ENCODE results near the gene MAEA. TPM values are rescaled to one million over a fixed set of nuclear protein-coding genes. Genes with fewer than 3 reads are reported as not detected.

MAEA gene
- total RNA-seq, 1 experiment from 2014 or later = 81.1 TPM

DNA sequence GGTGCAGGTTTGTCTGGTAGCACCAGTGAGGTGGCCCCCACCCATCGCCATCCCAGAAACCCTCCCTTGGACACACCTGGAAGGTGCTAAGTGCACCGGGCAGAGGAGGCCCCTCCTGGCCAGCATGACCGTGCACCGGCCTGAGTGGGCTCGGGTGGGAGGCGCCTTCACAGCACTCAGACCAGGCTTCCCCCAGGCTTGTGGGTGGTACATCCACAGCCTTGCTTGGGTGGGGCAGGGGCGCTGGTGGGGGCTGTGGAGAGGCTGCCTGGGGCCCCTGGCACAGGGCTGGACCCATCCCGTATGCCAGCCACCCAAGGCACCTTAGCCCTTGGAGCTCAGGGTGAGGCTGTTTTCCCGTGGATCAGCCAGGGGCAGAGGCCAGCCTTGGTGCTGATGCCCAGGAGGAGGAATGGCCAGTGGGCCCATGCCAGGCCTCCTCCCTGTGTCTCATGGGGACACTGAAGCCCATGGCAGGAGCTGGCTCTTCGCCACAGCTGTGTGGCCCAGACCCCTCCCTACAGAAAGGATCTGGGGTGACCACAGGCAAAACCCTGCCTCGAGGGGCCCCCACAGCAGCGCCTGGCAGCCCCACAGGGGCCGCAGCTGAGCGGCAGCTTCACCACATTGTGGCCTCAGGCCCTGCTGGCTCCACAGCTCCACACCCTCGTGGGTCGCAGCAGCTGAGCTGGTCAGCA is 95.1 kb downstream of the MAEA start:
- H3K27ac Mint-ChIP-seq (ENCODE audit: unreplicated experiment) = no peak overlapping the region
- no peaks in the 10 kb centered on the region for H3K36me3 Mint-ChIP-seq (ENCODE audit: insufficient read depth, unreplicated experiment)
- CTCF ChIA-PET = no interaction called here
- intact Hi-C loops (cut with micrococcal nuclease; ENCODE audit: unreplicated experiment) = no loop called here
- H3K27me3 Mint-ChIP-seq (ENCODE audit: insufficient read depth, unreplicated experiment) = no peaks in the 10 kb centered on the region
- TF ChIP-seq, protein P1, sequence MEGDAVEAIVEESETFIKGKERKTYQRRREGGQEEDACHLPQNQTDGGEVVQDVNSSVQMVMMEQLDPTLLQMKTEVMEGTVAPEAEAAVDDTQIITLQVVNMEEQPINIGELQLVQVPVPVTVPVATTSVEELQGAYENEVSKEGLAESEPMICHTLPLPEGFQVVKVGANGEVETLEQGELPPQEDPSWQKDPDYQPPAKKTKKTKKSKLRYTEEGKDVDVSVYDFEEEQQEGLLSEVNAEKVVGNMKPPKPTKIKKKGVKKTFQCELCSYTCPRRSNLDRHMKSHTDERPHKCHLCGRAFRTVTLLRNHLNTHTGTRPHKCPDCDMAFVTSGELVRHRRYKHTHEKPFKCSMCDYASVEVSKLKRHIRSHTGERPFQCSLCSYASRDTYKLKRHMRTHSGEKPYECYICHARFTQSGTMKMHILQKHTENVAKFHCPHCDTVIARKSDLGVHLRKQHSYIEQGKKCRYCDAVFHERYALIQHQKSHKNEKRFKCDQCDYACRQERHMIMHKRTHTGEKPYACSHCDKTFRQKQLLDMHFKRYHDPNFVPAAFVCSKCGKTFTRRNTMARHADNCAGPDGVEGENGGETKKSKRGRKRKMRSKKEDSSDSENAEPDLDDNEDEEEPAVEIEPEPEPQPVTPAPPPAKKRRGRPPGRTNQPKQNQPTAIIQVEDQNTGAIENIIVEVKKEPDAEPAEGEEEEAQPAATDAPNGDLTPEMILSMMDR (IDR thresholded peaks at IDR 0.05; ENCODE audit: insufficient read depth in 1 of 2, low read depth in 1 of 2, low read length in 1 of 2, severe bottlenecking in 1 of 2, unreplicated experiment in 1 of 2) = no peak
- H3K4me3 Mint-ChIP-seq (ENCODE audit: unreplicated experiment) = no peak overlapping the region
- H3K27me3 ChIP-seq (replicated peaks; ENCODE audit: control insufficient read depth, insufficient read depth, low read length) = no peaks in the 10 kb centered on the region
- no peak overlapping the region for H3K4me3 ChIP-seq (ENCODE audit: low read depth, low read length)
- no TSS peak for BruUV-seq (replicated peaks)
- DNase-seq = no peak
- H3K4me1 ChIP-seq = no peaks in the 10 kb centered on the region
- no peaks in the 10 kb centered on the region for H3K9me3 ChIP-seq
- no peaks in the 10 kb centered on the region for H3K4me1 Mint-ChIP-seq (ENCODE audit: low read depth, unreplicated experiment)
- no peaks in the 10 kb centered on the region for H3K36me3 ChIP-seq (ENCODE audit: control insufficient read depth, insufficient read depth, low read length)
- peaks cover 11% of the 10 kb centered on the region for H3K9me3 Mint-ChIP-seq (ENCODE audit: unreplicated experiment)
- POLR2A ChIA-PET = no interaction called here

DNA sequence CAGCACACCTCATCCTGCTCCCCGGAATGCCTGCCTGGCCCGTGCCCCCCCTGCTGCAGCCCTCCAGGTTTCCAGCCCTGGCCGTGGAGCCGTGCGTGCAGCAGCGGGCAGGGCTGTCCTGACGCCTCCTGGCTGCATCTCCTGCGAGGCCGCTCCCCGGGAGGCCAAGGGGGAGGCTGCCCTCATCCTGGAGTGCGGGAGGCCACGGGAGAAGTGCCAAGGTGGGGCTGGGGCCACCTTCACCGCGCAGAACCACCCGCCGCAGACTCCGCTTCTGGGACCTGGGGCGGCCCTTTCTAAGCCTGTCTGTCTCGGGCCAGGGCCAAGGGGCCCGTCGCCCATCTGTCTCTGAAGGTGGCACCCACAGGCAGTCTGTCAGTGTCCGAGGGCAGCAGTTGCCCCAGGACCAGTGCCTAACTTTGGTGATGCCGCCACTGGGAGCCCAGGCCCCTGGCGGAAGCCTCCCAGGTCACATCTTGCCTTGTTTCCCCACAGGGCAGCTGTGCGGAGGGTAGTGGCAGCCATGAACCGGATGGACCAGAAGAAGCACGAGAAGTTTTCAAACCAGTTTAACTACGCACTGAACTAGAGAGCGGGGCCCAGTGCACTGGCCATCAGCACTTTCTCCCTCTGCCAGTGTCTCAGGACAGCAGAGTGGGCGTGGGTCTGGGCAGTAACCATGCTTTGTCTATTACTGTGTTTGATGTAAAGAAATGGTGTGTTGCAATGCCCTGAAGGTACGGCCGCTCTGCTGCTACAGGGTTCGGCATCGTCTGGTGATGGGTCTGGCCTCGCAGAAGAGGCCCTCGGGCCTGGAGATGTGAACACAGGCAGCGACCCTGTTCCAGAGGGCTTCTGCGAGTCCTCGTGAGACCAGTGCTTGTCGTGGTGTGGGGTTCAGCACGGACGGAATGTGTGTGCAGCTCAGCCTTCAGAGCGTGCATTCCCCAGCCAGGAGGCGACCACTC is 96.0 kb downstream of the MAEA start:
- no peaks in the 10 kb centered on the region for H3K27me3 Mint-ChIP-seq (ENCODE audit: insufficient read depth, unreplicated experiment)
- no peak overlapping the region for H3K4me3 ChIP-seq (ENCODE audit: low read depth, low read length)
- no peaks in the 10 kb centered on the region for H3K9me3 ChIP-seq
- ChIA-PET CTCF (no interaction called here), POLR2A (no interaction called here)
- no peaks in the 10 kb centered on the region for H3K36me3 ChIP-seq (ENCODE audit: control insufficient read depth, insufficient read depth, low read length)
- BruUV-seq (replicated peaks) = no TSS peak
- intact Hi-C loops (cut with micrococcal nuclease; ENCODE audit: unreplicated experiment) = no loop called here
- H3K27ac Mint-ChIP-seq (ENCODE audit: unreplicated experiment) = no peak overlapping the region
- TF ChIP-seq, protein P1 (IDR thresholded peaks at IDR 0.05; ENCODE audit: insufficient read depth in 1 of 2, low read depth in 1 of 2, low read length in 1 of 2, severe bottlenecking in 1 of 2, unreplicated experiment in 1 of 2) = no peak
- no peaks in the 10 kb centered on the region for H3K36me3 Mint-ChIP-seq (ENCODE audit: insufficient read depth, unreplicated experiment)
- no peak for DNase-seq
- H3K4me3 Mint-ChIP-seq (ENCODE audit: unreplicated experiment) = no peak overlapping the region
- H3K4me1 Mint-ChIP-seq (ENCODE audit: low read depth, unreplicated experiment) = no peaks in the 10 kb centered on the region
- H3K27me3 ChIP-seq (replicated peaks; ENCODE audit: control insufficient read depth, insufficient read depth, low read length) = no peaks in the 10 kb centered on the region
- no peaks in the 10 kb centered on the region for H3K4me1 ChIP-seq
- H3K9me3 Mint-ChIP-seq (ENCODE audit: unreplicated experiment) = peaks cover 11% of the 10 kb centered on the region

Other genes with a start within 250 kb of the MAEA start
- not detected in 2 replicates for gene RNF212, start 176.3 kb upstream of the MAEA start, total RNA-seq (2022)
- gene SPON2, start 117.3 kb upstream of the MAEA start, total RNA-seq (2022) = 3.1 and 4.0 TPM in 2 replicates
- 184 TPM in 2 replicates for gene CTBP1, start 40.8 kb upstream of the MAEA start, total RNA-seq (2022)
- gene UVSSA, start 57.3 kb downstream of the MAEA start, total RNA-seq (2022) = 26.3 and 27.4 TPM in 2 replicates
- gene NKX1-1, start 116.6 kb downstream of the MAEA start, total RNA-seq (2022) = not detected in 2 replicates